ENCODE data around the gene EEFSEC.
"Not testable (repeated sequence)": the region's sequence is repeated elsewhere in the genome, so short reads cannot be mapped to it uniquely, and the experiment has no call there.

Gene EEFSEC

GRCh38 chr3:128154354-128154753 is 1.1 kb downstream of the EEFSEC start:
- DNase-seq, result not testable (repeated sequence)

DNA sequence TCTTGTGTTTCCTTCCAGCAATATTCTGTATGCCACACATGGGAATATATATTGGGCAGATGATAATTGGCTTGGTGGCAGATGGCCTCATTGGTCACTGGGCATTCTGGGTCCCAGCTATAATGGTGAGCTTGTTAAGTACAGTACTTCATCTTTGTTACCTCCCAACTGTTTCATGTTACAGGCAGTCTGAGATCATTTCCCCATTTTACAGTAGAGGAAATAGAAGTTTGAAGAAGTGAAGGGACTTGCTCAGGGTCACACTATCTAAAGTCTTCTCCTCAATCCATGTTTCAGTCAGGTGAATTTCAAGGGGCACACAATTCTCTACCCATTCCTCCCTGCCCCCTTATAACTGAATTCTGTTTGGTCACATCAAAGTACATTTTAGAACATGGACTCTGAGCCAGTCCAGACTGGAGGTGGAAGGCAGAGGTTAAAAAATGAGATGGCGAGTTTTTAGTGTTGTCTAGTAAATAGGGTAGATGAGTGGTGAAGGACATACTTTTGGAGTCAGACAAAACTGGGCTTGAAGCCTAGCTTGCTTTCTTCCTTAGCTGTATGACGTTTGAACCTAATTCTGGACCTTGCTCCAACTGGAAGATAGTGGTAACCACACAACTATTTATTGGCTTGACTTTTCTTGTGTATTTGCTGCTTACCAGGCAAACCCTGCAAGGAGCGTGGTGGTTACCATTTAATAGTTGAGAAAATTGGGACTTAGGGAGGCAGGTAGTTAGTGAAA is 2.5 kb downstream of the EEFSEC start:
- no peak for DNase-seq

DNA sequence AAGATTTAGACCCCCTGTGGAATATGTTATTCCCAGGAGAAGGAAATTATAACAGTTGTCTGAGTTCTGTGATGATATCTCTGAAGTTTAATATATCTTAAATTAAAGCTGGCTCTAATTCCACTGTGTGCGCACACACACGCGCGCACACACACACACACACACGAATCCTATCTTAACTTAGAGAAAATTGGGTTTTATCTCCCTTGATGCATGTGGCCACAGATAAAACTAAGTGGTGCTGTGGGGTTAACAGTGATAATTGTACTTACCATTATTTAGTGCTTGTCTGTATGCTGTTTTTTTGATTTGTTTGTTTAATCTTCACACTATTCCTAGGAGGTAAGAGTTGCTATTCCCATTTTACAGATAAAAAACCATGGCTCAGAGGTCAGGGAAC is 7.4 kb downstream of the EEFSEC start:
- no peak for DNase-seq

DNA sequence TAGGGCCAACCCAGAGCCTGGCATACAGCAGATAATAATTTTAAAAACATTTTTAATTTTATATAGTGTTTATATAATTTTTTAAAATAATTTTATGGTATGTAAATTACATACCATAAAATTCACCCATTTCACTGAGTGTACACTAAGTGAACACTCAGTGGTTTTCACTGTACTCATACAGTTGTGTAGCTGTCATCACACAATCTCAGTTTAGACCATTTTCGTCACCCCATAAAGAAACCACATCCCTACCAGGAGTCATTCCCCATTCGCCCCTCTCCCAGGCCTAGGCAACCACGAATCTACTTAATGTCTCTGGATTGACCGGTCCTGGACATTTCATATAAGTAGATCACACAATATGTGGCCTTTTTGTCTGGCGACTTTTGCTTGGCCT is 10.2 kb downstream of the EEFSEC start:
- no peak for DNase-seq

- no peak for DNase-seq
Observed at GRCh38 chr3:128166971-128167453, 13.7 kb downstream of the EEFSEC start.

DNA sequence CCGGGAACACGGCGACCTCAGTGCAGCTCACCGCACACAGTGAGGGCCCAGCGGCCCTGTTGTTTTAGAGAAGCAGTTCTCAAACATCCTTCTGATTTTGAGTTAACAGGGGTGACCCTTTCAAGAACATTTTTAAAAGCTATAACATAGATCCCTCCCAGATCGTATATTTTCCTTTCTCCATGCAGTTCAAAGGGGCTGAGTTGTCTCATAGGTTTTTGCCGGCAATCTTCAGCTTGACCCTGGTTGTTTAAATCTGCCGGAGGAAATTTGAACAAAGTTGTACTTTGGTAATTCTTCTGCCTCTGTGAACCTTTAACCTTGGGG is 14.3 kb downstream of the EEFSEC start:
- no peak for DNase-seq

GRCh38 chr3:128167973-128168674 is 14.8 kb downstream of the EEFSEC start:
- DNase-seq, result no peak

- no peak for DNase-seq
Observed at GRCh38 chr3:128168836-128169235, 15.6 kb downstream of the EEFSEC start.

DNA sequence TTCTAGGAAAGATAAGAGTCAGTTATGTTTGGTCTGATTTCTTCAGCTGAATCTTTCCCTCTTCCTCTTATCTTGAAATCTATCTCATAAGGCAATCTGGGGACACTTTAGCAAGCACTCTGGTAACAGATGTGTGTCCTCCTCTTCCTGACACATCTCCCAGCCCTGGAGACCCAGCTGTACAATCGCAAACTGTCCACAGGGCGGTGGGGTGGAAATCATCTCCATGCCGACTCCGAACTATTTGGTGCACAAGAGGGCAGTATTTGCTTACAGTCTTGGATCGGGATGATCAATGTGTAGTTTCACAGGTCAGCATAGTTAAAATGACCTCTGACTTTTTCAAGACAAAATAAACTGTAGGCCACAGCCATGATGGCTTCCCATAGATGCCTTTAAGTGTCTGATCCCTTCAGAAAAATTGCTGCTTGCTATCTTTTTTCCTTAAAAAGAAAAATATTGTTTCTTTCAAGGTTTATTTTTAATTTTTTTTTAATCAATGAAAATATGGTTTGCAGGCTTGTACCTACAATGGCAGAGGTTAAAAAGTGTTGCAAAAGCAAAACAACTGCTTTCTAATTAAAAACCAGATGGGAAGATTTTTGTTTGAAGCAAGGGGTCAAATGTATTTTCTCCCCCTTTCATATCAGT is 17.7 kb downstream of the EEFSEC start:
- no peak for DNase-seq

GRCh38 chr3:128173200-128173599 is 19.9 kb downstream of the EEFSEC start:
- DNase-seq, result no peak

DNA sequence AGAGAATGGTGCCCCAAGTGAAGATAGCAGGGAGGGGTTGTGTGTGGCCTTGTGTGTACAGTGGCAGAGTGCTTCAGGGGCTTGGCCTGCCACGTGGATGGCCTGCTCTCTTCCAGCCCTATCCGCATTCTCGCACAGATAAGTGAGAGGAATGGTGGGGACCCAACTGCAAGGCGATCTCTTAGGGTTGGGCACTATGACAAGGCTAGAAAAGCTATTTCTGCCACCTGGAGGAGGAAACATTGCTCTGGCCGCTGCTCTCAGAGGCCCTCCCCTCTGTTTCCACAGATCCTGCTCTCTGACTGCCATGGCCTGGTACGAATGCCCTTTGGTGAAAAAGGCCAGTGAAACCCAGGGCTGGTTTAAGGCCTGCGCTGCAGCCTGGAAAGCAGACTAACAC is 20.6 kb downstream of the EEFSEC start:
- no peak for DNase-seq

GRCh38 chr3:128174675-128175590 is 21.7 kb downstream of the EEFSEC start:
- no peak for DNase-seq

DNA sequence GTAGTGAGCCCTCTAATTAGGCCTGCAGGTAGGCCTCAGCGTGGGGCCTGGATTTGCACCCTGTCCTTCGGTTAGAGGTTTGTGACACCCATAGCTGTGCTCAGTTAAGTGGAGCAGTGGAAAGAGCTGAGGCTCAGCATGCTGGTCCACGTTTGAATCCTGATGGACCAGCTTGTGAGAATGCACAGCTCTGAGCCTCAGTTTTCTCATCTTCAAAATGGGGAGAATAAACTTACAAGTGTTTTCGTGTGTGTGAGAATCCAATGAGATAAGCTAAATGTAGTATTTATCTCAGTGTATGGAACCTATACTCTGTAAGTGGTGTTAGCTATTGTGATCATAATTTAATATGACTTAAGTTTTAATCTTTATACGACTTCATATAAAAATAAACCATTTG is 22.5 kb downstream of the EEFSEC start:
- no peak for DNase-seq

GRCh38 chr3:128176276-128176833 is 23.1 kb downstream of the EEFSEC start:
- DNase-seq, result no peak

DNA sequence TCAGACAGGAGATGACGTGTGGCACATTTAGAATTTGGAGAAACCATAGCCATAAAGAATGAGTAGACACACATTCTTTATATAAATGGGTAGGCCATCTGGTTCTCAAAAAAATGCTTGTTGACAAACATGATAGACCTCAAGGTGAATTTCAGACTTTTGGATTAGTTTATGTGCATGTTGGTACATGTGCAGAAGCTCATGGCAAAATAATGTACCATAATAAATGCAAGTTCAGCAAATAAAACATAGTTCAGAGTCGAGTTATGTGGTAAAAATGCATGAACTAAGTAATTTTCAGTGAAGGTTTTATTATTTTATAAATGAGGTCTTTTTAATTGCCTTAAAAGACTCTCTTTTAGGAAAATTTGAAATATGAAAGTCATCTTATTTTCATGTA is 24.6 kb downstream of the EEFSEC start:
- DNase-seq, result no peak

- no peak for DNase-seq
Observed at GRCh38 chr3:128178782-128179483, 25.7 kb downstream of the EEFSEC start.

GRCh38 chr3:128179484-128179819 is 26.2 kb downstream of the EEFSEC start:
- DNase-seq, result no peak

GRCh38 chr3:128180436-128180835 is 27.2 kb downstream of the EEFSEC start:
- DNase-seq, result no peak

GRCh38 chr3:128180913-128181312 is 27.6 kb downstream of the EEFSEC start:
- DNase-seq, result no peak

- no peak for DNase-seq
Observed at GRCh38 chr3:128182656-128183055, 29.4 kb downstream of the EEFSEC start.

- no peak for DNase-seq
Observed at GRCh38 chr3:128185630-128186447, 32.6 kb downstream of the EEFSEC start.

Data from stimulated activated CD4-positive, alpha-beta T cell treated with anti-CD3 and anti-CD28 coated beads, Interleukin-1b, Interleukin-23, amount 100 ng/mL, for 48 hours (primary cell).